NCI-H526 (cell line): ENCODE results near the gene CD274.

Experiments used
- DNase-seq, 2 experiments: peaks; one replicate each; lab custom pipeline; 2025; lab: John Stamatoyannopoulos, UW

The CD274 gene

GRCh38 chr9:5499889-5500398 lies 49.6 kb downstream of the CD274 start:
- no peak for DNase-seq

- no peak for DNase-seq
Observed at GRCh38 chr9:5500441-5501235, 50.3 kb downstream of the CD274 start.

GRCh38 chr9:5502553-5502952 lies 52.2 kb downstream of the CD274 start:
- no peak for DNase-seq

GRCh38 chr9:5509573-5509972 lies 59.2 kb downstream of the CD274 start:
- DNase-seq: no peak

- no peak for DNase-seq
Observed at GRCh38 chr9:5510360-5510931, 60.1 kb downstream of the CD274 start, which contains the start of gene PDCD1LG2. TSS of gene PDCD1LG2 (plus strand) at chr9:5510531. CDS start at chr9:5522547, 12,016 bp downstream.

- DNase-seq: no peak
Observed at GRCh38 chr9:5510989-5511388, 60.6 kb downstream of the CD274 start.

- DNase-seq: no peak
Observed at GRCh38 chr9:5511476-5511875, 61.1 kb downstream of the CD274 start.

GRCh38 chr9:5511935-5512580 lies 61.7 kb downstream of the CD274 start:
- DNase-seq: no peak

GRCh38 chr9:5512658-5513452 lies 62.5 kb downstream of the CD274 start:
- no peak for DNase-seq

- no peak for DNase-seq
Observed at GRCh38 chr9:5513966-5514616, 63.7 kb downstream of the CD274 start.

- DNase-seq: no peak
Observed at GRCh38 chr9:5514617-5515260, 64.4 kb downstream of the CD274 start.

- DNase-seq: no peak
Observed at GRCh38 chr9:5515261-5515650, 64.9 kb downstream of the CD274 start.

GRCh38 chr9:5516453-5517220 lies 66.3 kb downstream of the CD274 start:
- no peak for DNase-seq

GRCh38 chr9:5518171-5518936 lies 68.0 kb downstream of the CD274 start:
- no peak for DNase-seq

GRCh38 chr9:5518937-5519319 lies 68.6 kb downstream of the CD274 start:
- no peak for DNase-seq
